Natural killer cell (primary cell): ENCODE data around the gene ATP1A3. TPM values are rescaled to one million over a fixed set of nuclear protein-coding genes. Genes with fewer than 3 reads are reported as not detected.

Experiments used
- ATAC-seq, 3 donors: fragments of 150-1000 bp in 2 of 3; fragments of 200-7000 bp in 1 of 3; cut with Tn5 transposase; 1 replicate in 1 of 3; 2 replicates in 2 of 3; pipeline ENCODE4 v1.10.0; 2021; ENCODE audit warnings: mild to moderate bottlenecking in 2 of 3, moderate library complexity in 2 of 3
- DNase-seq, 2 donors: peaks; one replicate each; pipeline versions ENCODE4 v3.0.0 to v3.0.0-alpha.2; 2013 to 2021; ENCODE audit warnings: mixed read lengths in 1 of 2
- H3K27ac ChIP-seq: one replicate; pipeline ENCODE4 v1.5.1; 2013; ENCODE audit warnings: mild to moderate bottlenecking, low read length
- H3K27me3 ChIP-seq: one replicate; pipeline ENCODE4 v1.6.1; 2013; ENCODE audit warnings: low read length; ENCODE audit not compliant: control insufficient read depth, insufficient read depth
- H3K36me3 ChIP-seq: one replicate; pipeline ENCODE4 v1.6.1; 2013; ENCODE audit warnings: low read length; ENCODE audit not compliant: control insufficient read depth, insufficient read depth
- H3K4me1 ChIP-seq: one replicate; pipeline ENCODE4 v1.6.1; 2013; ENCODE audit warnings: low read length; ENCODE audit not compliant: control insufficient read depth, insufficient read depth
- H3K4me3 ChIP-seq: one replicate; pipeline ENCODE4 v1.5.1; 2013; ENCODE audit warnings: low read length
- H3K9me3 ChIP-seq: one replicate; pipeline ENCODE4 v1.6.1; 2013; ENCODE audit warnings: low read length; ENCODE audit not compliant: control insufficient read depth, insufficient read depth
- H3K27ac Mint-ChIP-seq, 2 donors: one replicate each; pipeline ENCODE4 v1.8.0; 2022; ENCODE audit warnings: mild to moderate bottlenecking in 2 of 2, mixed read lengths in 2 of 2, moderate library complexity in 1 of 2
- H3K27me3 Mint-ChIP-seq, 2 donors: one replicate each; pipeline ENCODE4 v1.8.0; 2022; ENCODE audit warnings: low read depth in 2 of 2, mixed read lengths in 2 of 2
- H3K36me3 Mint-ChIP-seq: one replicate; pipeline ENCODE4 v1.8.0; 2022; ENCODE audit warnings: mixed read lengths
- H3K4me1 Mint-ChIP-seq, 2 donors: one replicate each; pipeline ENCODE4 v1.8.0; 2022; ENCODE audit warnings: mixed read lengths in 2 of 2
- H3K4me3 Mint-ChIP-seq: one replicate; pipeline ENCODE4 v1.8.0; 2022; ENCODE audit warnings: mild to moderate bottlenecking, moderate library complexity, mixed read lengths
- H3K9me3 Mint-ChIP-seq, 2 donors: one replicate each; pipeline ENCODE4 v1.8.0; 2022; ENCODE audit warnings: mixed read lengths in 2 of 2
- WGBS: methylation state at CpG from one replicate; pipeline ENCODE4 v1.1.7; 2013; ENCODE audit warnings: missing lambda C conversion rate; ENCODE audit not compliant: insufficient coverage; 5-methylcytosine and 5-hydroxymethylcytosine counted together
- intact Hi-C: fragments of 100-400 bp; cut with micrococcal nuclease; formaldehyde crosslinking; loops from one replicate; pipeline ENCODE4 v1.14.2; 2022
- total RNA-seq, 4 donors: library from RNA; stranded (reverse); fragments of 120-200 nt in 1 of 4; gene quantifications; one replicate each; pipeline versions ENCODE4 v1.2.3 to v1.2.4, GENCODE V29; 2013 to 2022
- TF ChIP-seq, protein P1 (sequence below): fragments of 200-600 bp; IDR thresholded peaks from one replicate; pipeline ENCODE4 v1.8.0; 2022; ENCODE audit warnings: antibody characterized with exemption

The ATP1A3 gene
- total RNA-seq, 3 donors from 2014 or later (not counting 1 experiment from before 2014, with no cell fraction given), result 13.5 to 18.2 (median 14.0) TPM

DNA sequence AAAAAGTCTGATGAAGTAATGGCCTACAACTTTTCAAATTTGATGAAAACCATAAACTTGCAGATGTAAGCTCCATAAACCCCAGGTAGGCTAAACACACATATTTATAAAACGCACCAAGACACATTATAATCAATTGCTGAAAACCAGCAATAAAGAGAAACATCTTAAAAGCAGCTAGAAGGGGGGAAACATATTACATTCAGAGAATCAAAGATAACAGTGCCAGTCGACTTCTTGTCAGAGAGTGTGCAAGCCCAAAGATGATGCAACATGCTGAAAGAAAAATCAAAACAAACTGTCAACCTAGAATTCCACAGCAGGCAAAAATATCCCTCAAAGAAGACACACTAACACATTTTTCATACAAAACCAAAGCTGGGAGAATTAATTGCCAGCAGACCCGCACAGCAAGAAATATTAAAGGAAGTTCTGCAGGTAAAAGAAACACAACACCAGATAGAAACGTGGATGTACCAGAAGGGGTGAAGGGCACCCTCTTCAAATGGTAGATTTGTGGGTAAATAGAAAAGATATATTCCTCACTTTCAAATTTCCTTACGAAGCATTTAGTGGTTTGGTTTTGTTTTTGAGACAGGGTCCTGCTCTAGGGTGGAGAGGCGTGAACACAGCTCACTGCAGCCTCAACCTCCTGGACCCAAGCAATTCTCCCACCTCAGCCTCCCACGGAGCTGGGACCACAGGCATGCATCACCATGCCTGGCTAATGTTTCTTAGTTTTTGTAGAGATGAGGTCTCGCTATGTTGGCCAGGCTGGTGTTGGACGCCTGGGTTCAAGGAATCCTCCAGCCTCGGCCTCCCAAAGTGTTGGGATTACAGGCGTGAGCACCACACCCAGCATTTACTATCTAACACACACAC is 16.5 kb upstream of the ATP1A3 start:
- DNase-seq (no peak), ATAC-seq (no peak)
- TF ChIP-seq, protein P1, sequence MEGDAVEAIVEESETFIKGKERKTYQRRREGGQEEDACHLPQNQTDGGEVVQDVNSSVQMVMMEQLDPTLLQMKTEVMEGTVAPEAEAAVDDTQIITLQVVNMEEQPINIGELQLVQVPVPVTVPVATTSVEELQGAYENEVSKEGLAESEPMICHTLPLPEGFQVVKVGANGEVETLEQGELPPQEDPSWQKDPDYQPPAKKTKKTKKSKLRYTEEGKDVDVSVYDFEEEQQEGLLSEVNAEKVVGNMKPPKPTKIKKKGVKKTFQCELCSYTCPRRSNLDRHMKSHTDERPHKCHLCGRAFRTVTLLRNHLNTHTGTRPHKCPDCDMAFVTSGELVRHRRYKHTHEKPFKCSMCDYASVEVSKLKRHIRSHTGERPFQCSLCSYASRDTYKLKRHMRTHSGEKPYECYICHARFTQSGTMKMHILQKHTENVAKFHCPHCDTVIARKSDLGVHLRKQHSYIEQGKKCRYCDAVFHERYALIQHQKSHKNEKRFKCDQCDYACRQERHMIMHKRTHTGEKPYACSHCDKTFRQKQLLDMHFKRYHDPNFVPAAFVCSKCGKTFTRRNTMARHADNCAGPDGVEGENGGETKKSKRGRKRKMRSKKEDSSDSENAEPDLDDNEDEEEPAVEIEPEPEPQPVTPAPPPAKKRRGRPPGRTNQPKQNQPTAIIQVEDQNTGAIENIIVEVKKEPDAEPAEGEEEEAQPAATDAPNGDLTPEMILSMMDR, result no peak
- intact Hi-C loops, result no loop called here
- H3K27me3 Mint-ChIP-seq, result peaks cover 6 to 9% of the 10 kb centered on the region in 2 donors
- no peaks in the 10 kb centered on the region for H3K9me3 Mint-ChIP-seq
- H3K4me3 ChIP-seq, result no peak overlapping the region
- H3K27ac ChIP-seq, result no peak overlapping the region
- H3K4me3 Mint-ChIP-seq, result no peak overlapping the region
- H3K36me3 ChIP-seq, result no peaks in the 10 kb centered on the region
- H3K9me3 ChIP-seq, result no peaks in the 10 kb centered on the region
- no peaks in the 10 kb centered on the region for H3K36me3 Mint-ChIP-seq
- H3K27me3 ChIP-seq, result no peaks in the 10 kb centered on the region
- H3K4me1 ChIP-seq, result no peaks in the 10 kb centered on the region
- H3K4me1 Mint-ChIP-seq, result no peaks in the 10 kb centered on the region
- H3K27ac Mint-ChIP-seq, result no peak overlapping the region
- WGBS, result 83% methylated on average over 8 of the region's 11 CpGs

DNA sequence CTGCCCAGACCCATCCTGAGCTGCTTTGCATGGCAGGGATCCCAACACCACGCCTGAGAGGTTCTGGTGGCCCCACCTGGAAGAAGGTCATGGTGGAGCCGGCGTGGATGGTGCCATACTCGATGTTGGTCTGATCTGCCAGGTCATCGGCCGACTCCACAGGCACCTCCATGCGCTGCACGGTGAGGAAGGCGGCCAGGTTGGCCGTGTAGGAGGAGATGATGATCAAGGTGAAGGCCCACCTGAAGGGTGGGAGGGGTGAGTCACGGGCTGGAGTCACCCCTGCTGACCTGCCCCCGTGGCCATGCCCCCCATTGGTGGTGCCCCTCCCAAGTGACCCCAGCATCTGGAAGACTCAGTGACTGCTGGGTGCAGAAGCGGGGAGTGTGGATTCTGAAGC is 12.5 kb upstream of the ATP1A3 start:
- H3K36me3 Mint-ChIP-seq, result no peaks in the 10 kb centered on the region
- Histone ChIP-seq H3K36me3 (no peaks in the 10 kb centered on the region), H3K4me3 (no peak overlapping the region), H3K27ac (no peak overlapping the region), H3K9me3 (no peaks in the 10 kb centered on the region), H3K4me1 (no peaks in the 10 kb centered on the region), H3K27me3 (no peaks in the 10 kb centered on the region)
- H3K4me3 Mint-ChIP-seq, result no peak overlapping the region
- H3K4me1 Mint-ChIP-seq, result no peaks in the 10 kb centered on the region
- peaks cover 22% of the 10 kb centered on the region in 2 donors for H3K27me3 Mint-ChIP-seq
- intact Hi-C loops, result no loop called here
- no peak for DNase-seq
- H3K27ac Mint-ChIP-seq, result no peak overlapping the region
- ATAC-seq, result no peak
- no peaks in the 10 kb centered on the region for H3K9me3 Mint-ChIP-seq
- TF ChIP-seq, protein P1, result no peak
- 90% methylated on average over 13 of the region's 13 CpGs for WGBS

DNA sequence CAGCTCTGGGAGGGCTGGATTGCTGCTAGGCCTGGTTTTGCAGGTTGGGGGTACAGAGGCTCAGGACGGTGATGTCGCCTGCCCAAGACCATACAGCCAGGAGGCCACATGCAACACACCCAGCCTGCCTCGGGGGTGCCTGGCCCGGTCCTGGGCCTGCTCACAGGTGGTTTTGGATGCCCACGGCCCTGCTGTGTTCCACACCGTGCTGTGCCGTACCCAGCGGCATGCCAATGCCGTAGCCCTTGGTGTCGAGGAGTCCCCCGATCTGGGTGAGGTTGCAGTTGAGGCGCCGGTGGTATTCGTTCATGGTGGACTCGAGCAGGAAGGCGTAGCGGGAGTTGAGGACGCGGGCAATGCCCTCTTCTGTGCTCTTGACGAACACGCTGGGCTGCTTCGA is 11.5 kb upstream of the ATP1A3 start:
- intact Hi-C loops, result no loop called here
- WGBS, result 93% methylated on average over 22 of the region's 22 CpGs

More for the DNA sequence above, 11.5 kb upstream of the ATP1A3 start:
- Mint-ChIP-seq H3K27ac (no peak overlapping the region), H3K9me3 (no peaks in the 10 kb centered on the region), H3K36me3 (no peaks in the 10 kb centered on the region), H3K27me3 (peaks cover 28 to 33% of the 10 kb centered on the region in 2 donors), H3K4me1 (no peaks in the 10 kb centered on the region), H3K4me3 (no peak overlapping the region)
- H3K4me1 ChIP-seq, result no peaks in the 10 kb centered on the region
- ATAC-seq (no peak), DNase-seq (no peak)
- no peaks in the 10 kb centered on the region for H3K9me3 ChIP-seq
- TF ChIP-seq, protein P1, result no peak
- H3K4me3 ChIP-seq, result no peak overlapping the region
- no peaks in the 10 kb centered on the region for H3K36me3 ChIP-seq
- H3K27me3 ChIP-seq, result no peaks in the 10 kb centered on the region
- no peak overlapping the region for H3K27ac ChIP-seq
